Kidney capillary endothelial cell (primary cell): ENCODE results near the gene SNX32.
"Not testable (repeated sequence)": the region's sequence is repeated elsewhere in the genome, so short reads cannot be mapped to it uniquely, and the experiment has no call there.

Experiments used
- DNase-seq: peaks from one replicate; pipeline ENCODE4 v3.0.0-alpha.2; 2018; ENCODE audit warnings: low spot score

SNX32 gene

GRCh38 chr11:65886826-65887722 is 53.3 kb downstream of the SNX32 start:
- no peak for DNase-seq

- DNase-seq, result no peak
These were observed 54.0 kb downstream of the SNX32 start for GRCh38 chr11:65887723-65888162.

GRCh38 chr11:65888163-65888814 is 54.5 kb downstream of the SNX32 start, which contains the start of gene FIBP:
TSS of gene FIBP (minus strand) at chr11:65888471. CDS start at chr11:65888418, 53 bp downstream.
- peak; percentile 90 for DNase-seq

- DNase-seq, result peak; percentile 92
These were observed 56.8 kb downstream of the SNX32 start, which contains the start of gene CCDC85B for GRCh38 chr11:65890324-65891218. TSS of gene CCDC85B (plus strand) at chr11:65890673. CDS start at chr11:65890784, 111 bp downstream.

GRCh38 chr11:65891219-65892136 is 57.7 kb downstream of the SNX32 start:
- no peak for DNase-seq

GRCh38 chr11:65892137-65892540 is 58.4 kb downstream of the SNX32 start:
- DNase-seq, result not testable (repeated sequence)

GRCh38 chr11:65892661-65893317 is 59.0 kb downstream of the SNX32 start:
- DNase-seq, result no peak

GRCh38 chr11:65894034-65894591 is 60.4 kb downstream of the SNX32 start:
- no peak for DNase-seq

GRCh38 chr11:65895482-65895981 is 61.8 kb downstream of the SNX32 start:
- DNase-seq, result no peak

GRCh38 chr11:65896034-65896999 is 62.6 kb downstream of the SNX32 start:
- DNase-seq, result no peak

- DNase-seq, result no peak
These were observed 63.3 kb downstream of the SNX32 start for GRCh38 chr11:65897020-65897471.

- DNase-seq, result no peak
These were observed 65.0 kb downstream of the SNX32 start for GRCh38 chr11:65898656-65899355.

GRCh38 chr11:65899356-65900124 is 65.8 kb downstream of the SNX32 start:
- no peak for DNase-seq

GRCh38 chr11:65900125-65900898 is 66.5 kb downstream of the SNX32 start, which contains the start of gene FOSL1:
TSS of gene FOSL1 (minus strand) at chr11:65900388. CDS start at chr11:65900339, 49 bp downstream.
- DNase-seq, result no peak

- DNase-seq, result no peak
These were observed 67.1 kb downstream of the SNX32 start for GRCh38 chr11:65900899-65901180.

- DNase-seq, result no peak
These were observed 69.3 kb downstream of the SNX32 start for GRCh38 chr11:65903068-65903481.
